Activated CD8-positive, alpha-beta memory T cell treated with anti-CD3 and anti-CD28 coated beads for 36 hours (primary cell): Measurements from ENCODE around the gene CUEDC2. TPM values are rescaled to one million over a fixed set of nuclear protein-coding genes. Genes with fewer than 3 reads are reported as not detected.

ENCODE experiments used
- CTCF ChIA-PET: fragments of 350-600 bp; sonication (Branson Sonifier 250); formaldehyde crosslinking; loops from one replicate; lab custom pipeline; 2021; ENCODE audit warnings: antibody characterized with exemption; lab: Charles Lee
- POLR2A ChIA-PET: fragments of 350-600 bp; sonication (Branson Sonifier 250); formaldehyde crosslinking; loops from one replicate; lab custom pipeline; 2021; ENCODE audit warnings: antibody characterized with exemption; lab: Charles Lee
- total RNA-seq, 2 experiments: library from RNA; stranded (reverse); gene quantifications; one replicate each; pipeline ENCODE4 v1.2.3, GENCODE V29; 2021

Gene CUEDC2
- total RNA-seq, 2 experiments from 2014 or later = 64.6 to 66.0 TPM

DNA sequence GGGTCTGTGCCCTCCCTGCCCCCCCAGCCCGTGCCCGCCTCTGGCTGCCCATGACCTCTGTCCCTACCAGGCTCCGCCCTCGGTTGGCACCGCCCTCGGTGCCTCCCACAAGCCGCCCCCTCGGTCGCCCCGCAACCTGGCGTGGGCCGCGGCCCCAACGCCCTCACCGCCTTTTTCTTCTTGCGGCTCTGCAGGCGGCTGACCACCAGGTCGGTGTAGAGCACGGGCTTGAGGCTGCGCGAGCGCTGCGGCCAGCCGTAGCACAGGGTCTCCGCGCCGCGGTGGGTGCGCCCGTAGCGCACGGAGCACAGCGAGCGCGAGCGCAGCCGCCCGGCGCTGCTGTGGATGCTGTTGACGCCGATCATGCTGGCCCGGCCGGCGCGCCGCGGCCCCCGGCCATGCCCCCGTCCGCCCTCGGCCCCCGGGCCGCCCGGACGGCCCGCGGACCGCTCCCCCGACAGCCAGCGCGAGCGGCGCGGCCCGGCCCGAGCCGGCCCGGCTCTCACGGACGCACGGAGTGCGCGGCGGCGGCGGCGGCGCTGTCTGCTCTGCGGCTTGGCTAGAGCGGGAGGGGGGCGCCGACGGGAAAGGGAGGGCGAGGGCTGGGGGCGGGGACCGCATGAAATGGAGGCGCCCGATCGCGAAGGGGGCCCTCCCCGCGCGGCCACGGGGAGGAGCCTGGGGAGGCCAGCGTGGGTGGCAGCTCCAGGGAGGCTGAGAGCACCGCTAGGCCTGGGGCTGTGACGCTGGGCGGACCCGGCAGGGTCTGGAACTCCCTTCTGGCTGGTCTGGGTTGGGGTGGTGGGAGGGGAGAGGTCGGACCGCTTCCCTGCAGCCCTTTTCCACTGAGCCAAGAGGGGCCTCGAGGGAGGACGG is 23.4 kb downstream of the CUEDC2 start:
- ChIA-PET POLR2A (interaction anchor here (0.6 to 0.8 kb wide), 2 partner anchors 9 to 45 kb away, joined by 3 to 7 read pairs; no protein-coding TSS in a partner anchor), CTCF (interaction anchor here (1.0 to 2.3 kb wide), 5 partner anchors 9 to 177 kb away, joined by 4 to 8 read pairs (median 5); partner anchors contain the start of gene FBXL15)

DNA sequence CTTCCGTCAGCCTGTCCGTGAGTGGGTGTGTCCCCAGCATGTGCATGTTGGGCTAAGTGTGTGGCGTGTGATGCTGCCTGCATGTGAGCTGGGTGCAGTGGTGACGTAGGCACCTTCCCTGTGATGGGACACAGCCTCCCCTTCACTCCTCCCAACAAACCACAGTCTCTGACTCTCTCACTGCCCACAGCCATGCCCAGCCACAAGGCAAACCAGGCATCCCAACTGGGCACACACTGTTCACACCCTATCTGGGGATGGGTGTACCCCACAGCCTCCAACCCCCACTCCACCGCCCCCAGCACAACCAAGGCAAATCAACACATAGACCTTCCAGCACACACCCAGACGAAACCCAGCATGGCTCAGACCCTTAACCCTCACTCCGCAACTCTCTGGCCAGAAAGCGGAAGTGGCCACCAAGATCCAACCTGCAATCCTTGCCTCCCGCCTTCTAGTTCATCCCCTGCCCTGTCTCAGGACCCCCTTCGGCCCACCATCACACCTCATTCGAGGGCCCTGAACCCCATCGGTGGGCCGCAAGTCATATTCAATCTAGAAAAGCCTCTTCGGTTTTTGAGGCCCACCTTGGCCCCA is 24.1 kb downstream of the CUEDC2 start:
- ChIA-PET POLR2A (interaction anchor here (1.2 kb wide), 1 partner anchor 13 kb away, joined by 9 read pairs; the partner anchor contains the start of gene NFKB2), CTCF (interaction anchor here (2.3 kb wide), 1 partner anchor 14 kb away, joined by 5 read pairs; no protein-coding TSS in a partner anchor)

- ChIA-PET CTCF (interaction anchor here (0.6 to 2.3 kb wide), 3 partner anchors 8 to 14 kb away, joined by 3 to 5 read pairs (median 4); no protein-coding TSS in a partner anchor), POLR2A (interaction anchor here (0.6 to 1.2 kb wide), 3 partner anchors 12 to 270 kb away, joined by 3 to 9 read pairs (median 3); partner anchors contain the start of gene NFKB2)
Observed at GRCh38 chr10:102407425-102408130, 24.8 kb downstream of the CUEDC2 start.

DNA sequence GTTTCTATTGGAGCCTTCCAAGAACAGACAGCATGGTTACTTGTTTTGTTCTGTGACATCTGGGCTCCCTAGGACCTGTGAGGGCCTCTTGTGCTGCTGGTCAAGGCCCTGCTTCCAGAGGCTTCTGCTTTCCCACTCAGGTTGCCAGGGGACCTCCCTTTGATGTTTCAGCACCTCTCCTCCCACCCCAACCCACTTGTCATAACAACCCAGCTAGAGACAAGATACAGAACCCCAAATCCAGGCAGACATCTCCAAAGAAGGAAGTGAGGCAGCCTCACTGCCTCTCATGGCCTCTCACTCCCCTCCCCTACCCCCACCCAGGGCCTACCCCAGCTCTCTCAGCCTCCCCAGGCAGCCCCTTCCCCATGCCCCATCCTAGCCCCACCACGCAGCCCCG is 25.6 kb downstream of the CUEDC2 start:
- ChIA-PET CTCF (interaction anchor here (0.8 to 2.3 kb wide), 4 partner anchors 13 to 177 kb away, joined by 4 to 5 read pairs (median 4); no protein-coding TSS in a partner anchor), POLR2A (interaction anchor here (0.6 to 2.9 kb wide), 6 partner anchors 9 to 42 kb away, joined by 3 to 15 read pairs (median 4); partner anchors contain the start of genes FBXL15 and NFKB2)

DNA sequence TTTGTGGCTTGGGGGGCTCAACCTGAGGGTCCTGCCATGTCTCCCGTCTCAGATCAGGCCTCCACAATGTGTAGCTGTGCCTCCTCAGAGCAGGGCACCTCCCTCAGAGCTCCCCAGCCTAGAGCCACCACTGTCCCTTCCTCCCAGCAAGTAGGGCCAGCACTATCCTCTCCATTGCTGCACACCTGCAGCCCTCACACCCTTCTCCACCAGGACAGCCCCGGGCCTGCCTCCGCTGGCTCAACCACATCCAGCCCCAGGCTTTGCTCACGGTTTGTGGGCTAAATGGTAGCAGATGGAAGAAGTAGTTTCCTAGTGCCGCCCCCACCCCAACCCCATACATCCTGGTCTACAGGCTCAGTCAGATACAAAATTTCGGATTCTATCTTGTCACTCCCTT is 26.7 kb downstream of the CUEDC2 start:
- POLR2A ChIA-PET = interaction anchor here (0.8 to 2.9 kb wide), 4 partner anchors 11 to 56 kb away, joined by 3 to 15 read pairs (median 4); partner anchors contain the start of genes FBXL15 and NFKB2

DNA sequence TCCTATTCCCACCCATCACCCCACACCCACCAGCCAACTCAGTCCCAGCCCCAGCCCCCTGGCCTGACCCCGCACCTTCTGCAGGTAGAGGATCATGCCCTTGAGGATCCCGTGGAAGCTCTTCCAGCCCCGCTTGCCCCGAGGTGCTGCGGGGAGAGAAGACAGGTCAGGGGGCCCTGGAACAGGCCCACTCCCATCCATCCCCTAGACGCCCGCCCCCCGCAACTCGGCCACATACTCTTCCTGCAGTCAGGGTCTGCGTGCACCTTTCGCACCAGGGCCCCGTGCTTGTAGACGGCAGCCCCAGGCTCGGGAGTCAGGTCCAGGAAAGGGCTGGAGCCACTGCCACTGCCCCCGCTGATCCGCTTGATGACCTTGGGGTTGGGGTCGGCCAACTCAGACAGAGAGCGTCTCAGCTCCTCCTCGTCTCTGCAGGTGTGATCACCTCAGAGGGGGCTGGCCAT is 27.2 kb downstream of the CUEDC2 start:
- ChIA-PET POLR2A (interaction anchor here (0.8 to 2.9 kb wide), 4 partner anchors 10 to 57 kb away, joined by 3 to 15 read pairs (median 4); partner anchors contain the start of genes FBXL15 and NFKB2), CTCF (interaction anchor here (0.6 to 3.1 kb wide), 4 partner anchors 17 to 307 kb away, joined by 3 to 23 read pairs (median 3); partner anchors contain the start of gene FBXL15)

More for the DNA sequence above, 26.7 kb downstream of the CUEDC2 start:
- CTCF ChIA-PET = interaction anchor here (0.6 to 3.1 kb wide), 8 partner anchors 10 to 308 kb away, joined by 3 to 23 read pairs (median 3); partner anchors contain the start of genes FBXL15 and NFKB2

GRCh38 chr10:102404361-102405107 is 27.8 kb downstream of the CUEDC2 start:
- ChIA-PET POLR2A (interaction anchor here (0.6 to 2.9 kb wide), 6 partner anchors 9 to 68 kb away, joined by 3 to 15 read pairs (median 5); partner anchors contain the start of genes C10orf95, FBXL15 and NFKB2), CTCF (interaction anchor here (0.6 to 3.1 kb wide), 5 partner anchors 10 to 1346 kb away, joined by 3 to 23 read pairs (median 3); partner anchors contain the start of gene FBXL15)

DNA sequence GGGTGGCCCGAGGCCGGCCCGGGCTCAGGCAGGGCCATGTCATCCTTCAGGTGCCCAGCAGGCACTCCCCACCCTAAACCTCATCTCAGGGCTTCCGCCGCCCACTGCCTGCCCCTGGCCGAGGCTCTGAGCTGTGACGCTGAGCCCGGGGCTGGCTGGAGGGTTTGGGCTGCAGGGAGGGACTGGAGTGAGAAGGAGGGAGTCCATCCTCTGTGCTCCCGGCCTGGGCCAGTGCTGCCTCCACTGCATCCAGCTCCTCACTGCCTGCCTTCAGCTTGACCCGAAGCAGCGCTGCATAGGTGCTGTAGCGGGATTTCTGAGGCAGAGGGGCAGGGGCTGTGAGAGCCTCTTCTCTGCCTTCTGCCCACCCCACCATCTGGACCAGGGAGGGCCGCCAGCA is 29.3 kb downstream of the CUEDC2 start:
- CTCF ChIA-PET = interaction anchor here (0.6 to 3.1 kb wide), 4 partner anchors 9 to 260 kb away, joined by 3 to 23 read pairs (median 4); partner anchors contain the start of gene FBXL15
- POLR2A ChIA-PET = interaction anchor here (0.8 to 1.0 kb wide), 2 partner anchors 9 to 49 kb away, joined by 3 to 6 read pairs; partner anchors contain the start of gene C10orf95

DNA sequence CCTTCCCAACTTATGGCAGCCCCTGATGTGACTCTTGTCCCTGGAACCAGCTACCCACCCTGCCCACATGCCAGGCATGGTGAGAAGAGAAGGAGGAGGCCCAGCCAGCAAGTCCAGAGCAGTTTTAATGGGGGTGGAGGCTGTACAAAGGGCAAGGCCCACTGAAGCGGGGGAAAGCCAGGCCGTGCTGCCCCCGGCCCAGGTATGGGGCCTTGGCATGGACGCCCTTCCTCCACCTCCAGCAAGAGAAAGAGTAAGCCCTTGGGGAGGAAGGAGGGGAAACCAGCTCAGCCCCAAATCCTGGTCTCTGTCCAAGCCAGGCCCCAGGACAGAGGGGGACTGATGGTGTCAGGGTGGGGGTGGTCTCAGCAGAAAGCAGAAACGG is 29.9 kb downstream of the CUEDC2 start:
- ChIA-PET CTCF (interaction anchor here (1.1 to 3.1 kb wide), 2 partner anchors 10 to 19 kb away, joined by 3 to 23 read pairs; partner anchors contain the start of gene FBXL15), POLR2A (no interaction called here)

DNA sequence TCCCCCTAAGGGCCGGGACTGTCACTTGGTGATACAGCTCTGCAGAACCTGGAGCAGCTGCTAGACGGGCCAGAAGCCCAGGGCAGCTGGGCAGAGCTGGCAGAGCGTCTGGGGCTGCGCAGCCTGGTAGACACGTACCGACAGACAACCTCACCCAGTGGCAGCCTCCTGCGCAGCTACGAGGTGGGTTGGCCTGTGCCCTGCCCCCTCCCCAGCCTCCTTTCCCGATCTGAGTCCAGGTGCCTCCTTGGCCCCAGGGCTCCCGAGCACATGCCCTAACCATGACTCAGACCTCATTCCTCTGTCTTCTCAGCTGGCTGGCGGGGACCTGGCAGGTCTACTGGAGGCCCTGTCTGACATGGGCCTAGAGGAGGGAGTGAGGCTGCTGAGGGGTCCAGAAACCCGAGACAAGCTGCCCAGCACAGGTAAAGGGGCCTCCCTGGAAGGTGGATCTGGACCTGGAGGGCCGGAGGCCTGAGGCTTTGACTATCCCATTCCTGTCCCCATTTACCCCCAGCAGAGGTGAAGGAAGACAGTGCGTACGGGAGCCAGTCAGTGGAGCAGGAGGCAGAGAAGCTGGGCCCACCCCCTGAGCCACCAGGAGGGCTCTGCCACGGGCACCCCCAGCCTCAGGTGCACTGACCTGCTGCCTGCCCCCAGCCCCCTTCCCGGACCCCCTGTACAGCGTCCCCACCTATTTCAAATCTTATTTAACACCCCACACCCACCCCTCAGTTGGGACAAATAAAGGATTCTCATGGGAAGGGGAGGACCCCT is 30.5 kb downstream of the CUEDC2 start:
- POLR2A ChIA-PET = interaction anchor here (0.6 kb wide), 1 partner anchor 48 kb away, joined by 3 read pairs; no protein-coding TSS in a partner anchor

DNA sequence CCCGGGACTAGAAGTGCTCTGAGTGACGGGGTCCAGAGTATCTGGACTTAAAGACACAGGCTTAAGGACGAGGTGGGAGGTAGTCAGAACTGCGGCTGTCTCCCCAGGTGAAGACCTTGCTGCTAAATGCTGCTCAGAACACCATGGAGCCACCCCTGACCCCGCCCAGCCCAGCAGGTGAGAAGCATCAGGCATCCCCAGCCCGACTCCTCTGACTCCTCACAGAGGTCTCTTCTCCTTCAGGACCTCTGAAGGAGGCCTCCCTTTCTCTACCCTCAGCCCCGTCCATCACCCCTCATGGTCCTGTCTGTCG is 31.1 kb downstream of the CUEDC2 start:
- CTCF ChIA-PET = interaction anchor here (0.6 to 8.4 kb wide), 5 partner anchors 11 to 394 kb away, joined by 3 to 52 read pairs (median 18); partner anchors contain the start of gene C10orf95
- POLR2A ChIA-PET = no interaction called here

More for the DNA sequence above, 30.5 kb downstream of the CUEDC2 start:
- CTCF ChIA-PET = interaction anchor here (0.6 to 8.4 kb wide), 3 partner anchors 11 to 394 kb away, joined by 4 to 52 read pairs (median 18); partner anchors contain the start of gene C10orf95

DNA sequence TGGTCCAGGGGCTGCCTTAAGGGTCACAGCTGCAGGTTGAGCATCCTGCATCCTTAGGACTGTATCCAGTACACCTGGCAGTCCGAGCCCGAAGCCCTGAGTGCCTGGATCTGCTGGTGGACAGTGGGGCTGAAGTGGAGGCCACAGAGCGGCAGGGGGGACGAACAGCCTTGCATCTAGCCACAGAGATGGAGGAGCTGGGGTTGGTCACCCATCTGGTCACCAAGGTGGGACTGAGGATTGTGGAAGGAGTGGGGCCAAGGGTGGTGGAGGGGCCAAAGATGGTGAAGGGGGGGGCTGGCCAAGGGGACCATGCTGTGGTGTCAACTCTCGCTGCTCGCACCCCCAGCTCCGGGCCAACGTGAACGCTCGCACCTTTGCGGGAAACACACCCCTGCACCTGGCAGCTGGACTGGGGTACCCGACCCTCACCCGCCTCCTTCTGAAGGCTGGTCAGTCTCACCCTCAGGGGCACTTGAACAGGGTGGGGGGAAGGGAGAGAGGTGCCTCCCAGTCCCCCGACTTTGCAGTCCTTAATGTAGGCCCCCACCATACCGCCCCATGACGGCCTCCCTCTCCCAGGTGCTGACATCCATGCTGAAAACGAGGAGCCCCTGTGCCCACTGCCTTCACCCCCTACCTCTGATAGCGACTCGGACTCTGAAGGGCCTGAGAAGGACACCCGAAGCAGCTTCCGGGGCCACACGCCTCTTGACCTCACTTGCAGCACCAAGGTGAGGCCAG is 31.6 kb downstream of the CUEDC2 start:
- CTCF ChIA-PET = interaction anchor here (0.6 to 8.4 kb wide), 12 partner anchors 12 to 393 kb away, joined by 3 to 52 read pairs (median 5); partner anchors contain the start of genes ACTR1A, C10orf95 and FBXL15

DNA sequence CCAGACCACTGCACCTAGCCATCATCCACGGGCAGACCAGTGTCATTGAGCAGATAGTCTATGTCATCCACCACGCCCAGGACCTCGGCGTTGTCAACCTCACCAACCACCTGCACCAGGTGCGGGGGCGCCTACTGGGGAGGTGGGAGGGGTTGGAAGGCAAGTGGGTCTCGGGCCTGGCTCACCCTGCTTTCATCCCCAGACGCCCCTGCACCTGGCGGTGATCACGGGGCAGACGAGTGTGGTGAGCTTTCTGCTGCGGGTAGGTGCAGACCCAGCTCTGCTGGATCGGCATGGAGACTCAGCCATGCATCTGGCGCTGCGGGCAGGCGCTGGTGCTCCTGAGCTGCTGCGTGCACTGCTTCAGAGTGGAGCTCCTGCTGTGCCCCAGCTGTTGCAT is 32.3 kb downstream of the CUEDC2 start:
- CTCF ChIA-PET = interaction anchor here (0.6 to 8.4 kb wide), 21 partner anchors 7 to 285 kb away, joined by 3 to 52 read pairs (median 5); partner anchors contain the start of genes ACTR1A, C10orf95 and FBXL15
- POLR2A ChIA-PET = interaction anchor here (0.9 to 1.3 kb wide), 4 partner anchors 9 to 51 kb away, joined by 3 to 4 read pairs (median 4); no protein-coding TSS in a partner anchor

More for the DNA sequence above, 31.6 kb downstream of the CUEDC2 start:
- POLR2A ChIA-PET = interaction anchor here (0.9 kb wide), 2 partner anchors 9 to 50 kb away, joined by 3 read pairs; no protein-coding TSS in a partner anchor

DNA sequence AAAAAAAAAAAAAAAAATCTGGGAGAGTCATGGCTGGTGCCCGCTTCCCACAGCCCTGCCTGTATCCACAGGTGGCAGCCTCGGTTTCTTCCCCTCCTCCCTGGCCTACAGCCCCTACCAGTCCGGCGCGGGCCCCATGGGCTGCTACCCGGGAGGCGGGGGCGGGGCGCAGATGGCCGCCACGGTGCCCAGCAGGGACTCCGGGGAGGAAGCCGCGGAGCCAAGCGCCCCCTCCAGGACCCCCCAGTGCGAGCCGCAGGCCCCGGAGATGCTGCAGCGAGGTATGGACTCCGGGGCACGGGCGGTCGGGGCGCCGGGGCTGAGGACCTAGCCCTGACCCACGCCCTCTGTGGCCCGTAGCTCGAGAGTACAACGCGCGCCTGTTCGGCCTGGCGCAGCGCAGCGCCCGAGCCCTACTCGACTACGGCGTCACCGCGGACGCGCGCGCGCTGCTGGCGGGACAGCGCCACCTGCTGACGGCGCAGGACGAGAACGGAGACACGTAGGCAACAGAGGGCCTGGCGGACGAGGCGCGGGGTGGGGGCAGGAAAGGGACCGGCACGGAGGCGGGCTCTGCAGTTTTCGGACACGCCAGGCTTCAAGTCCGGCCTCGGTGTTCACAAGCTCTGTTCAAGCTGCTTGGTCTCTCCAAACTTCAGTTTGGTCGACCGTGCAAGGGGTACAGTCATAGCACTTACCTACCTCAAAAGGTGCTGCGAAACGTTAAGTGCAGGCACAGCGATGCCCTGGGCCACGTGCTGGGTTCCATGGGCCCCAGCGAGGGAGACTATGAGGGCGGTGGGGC is 33.0 kb downstream of the CUEDC2 start:
- POLR2A ChIA-PET = interaction anchor here (0.6 to 1.3 kb wide), 7 partner anchors 28 to 168 kb away, joined by 3 to 8 read pairs (median 4); partner anchors contain the start of gene CUEDC2
- CTCF ChIA-PET = interaction anchor here (0.6 to 8.4 kb wide), 31 partner anchors 8 to 285 kb away, joined by 3 to 52 read pairs (median 4); partner anchors contain the start of genes C10orf95, CUEDC2, FBXL15 and GBF1
